ENCODE results near the gene RASL12.

The RASL12 gene

GRCh38 chr15:65062726-65063125, 5.1 kb downstream of the RASL12 start:
- Histone ChIP-seq H3K27me3 (ENCODE audit: control insufficient read depth in 1 of 2, insufficient read depth in 1 of 2, low read length in 2 of 2) (peaks cover 72 to 89% of the 10 kb centered on the region in 2 experiments), H3K4me2 (ENCODE audit: low read length, poor library complexity, severe bottlenecking) (no peak overlapping the region), H4K8ac (ENCODE audit: low read length) (no peak overlapping the region), H2BK5ac (ENCODE audit: low read depth, low read length, poor library complexity, severe bottlenecking) (no peak overlapping the region), H3K36me3 (ENCODE audit: control insufficient read depth in 1 of 2, insufficient read depth in 2 of 2, low read depth in 1 of 2, low read length in 2 of 2) (no peaks in the 10 kb centered on the region), H3K4me1 (ENCODE audit: control insufficient read depth, insufficient read depth, low read depth, low read length) (peaks cover 6% of the 10 kb centered on the region), H3K4ac (ENCODE audit: low read depth in 1 of 2, low read length in 2 of 2) (no peak overlapping the region), H3K79me1 (replicated peaks; ENCODE audit: low read length, poor library complexity, severe bottlenecking) (no peaks in the 10 kb centered on the region), H3K27ac (ENCODE audit: low read length, poor library complexity, severe bottlenecking) (no peak overlapping the region), H2BK15ac (ENCODE audit: low read depth, poor library complexity, severe bottlenecking) (no peak overlapping the region), H3K14ac (ENCODE audit: low read length in 2 of 2) (no peak overlapping the region), H3K9me3 (ENCODE audit: control insufficient read depth, low read length) (peaks cover 7% of the 10 kb centered on the region), H2BK12ac (ENCODE audit: low read length in 2 of 2) (no peak overlapping the region), H4K91ac (ENCODE audit: low read length) (no peak overlapping the region), H3K18ac (ENCODE audit: low read depth in 1 of 2, low read length in 2 of 2) (no peak overlapping the region), H2AFZ (ENCODE audit: low read depth, low read length) (no peak overlapping the region), H2BK120ac (ENCODE audit: low read depth, low read length) (no peak overlapping the region), H3K23ac (ENCODE audit: low read length in 2 of 2) (no peak overlapping the region), H3K4me3 (ENCODE audit: insufficient read depth in 1 of 2, low read depth in 1 of 2, low read length in 2 of 2) (no peak overlapping the region), H3K9ac (ENCODE audit: low read length) (no peak overlapping the region), H2AK5ac (ENCODE audit: low read length, severe bottlenecking) (no peak overlapping the region)
- DNase-seq = no peak
- WGBS = 82% methylated on average over 3 of the region's 5 CpGs

GRCh38 chr15:65062061-65062460, 5.7 kb downstream of the RASL12 start:
- Histone ChIP-seq H3K4ac (ENCODE audit: low read depth in 1 of 2, low read length in 2 of 2) (no peak overlapping the region), H3K4me2 (ENCODE audit: low read length, poor library complexity, severe bottlenecking) (no peak overlapping the region), H2BK15ac (ENCODE audit: low read depth, poor library complexity, severe bottlenecking) (no peak overlapping the region), H2BK12ac (ENCODE audit: low read length in 2 of 2) (no peak overlapping the region), H4K8ac (ENCODE audit: low read length) (no peak overlapping the region), H3K4me1 (ENCODE audit: control insufficient read depth, insufficient read depth, low read depth, low read length) (peaks cover 10% of the 10 kb centered on the region), H3K4me3 (ENCODE audit: insufficient read depth in 1 of 2, low read depth in 1 of 2, low read length in 2 of 2) (no peak overlapping the region), H2BK120ac (ENCODE audit: low read depth, low read length) (no peak overlapping the region), H3K27ac (ENCODE audit: low read length, poor library complexity, severe bottlenecking) (no peak overlapping the region), H2AFZ (ENCODE audit: low read depth, low read length) (no peak overlapping the region), H3K9me3 (ENCODE audit: control insufficient read depth, low read length) (peaks cover 7% of the 10 kb centered on the region), H3K18ac (ENCODE audit: low read depth in 1 of 2, low read length in 2 of 2) (no peak overlapping the region), H3K14ac (ENCODE audit: low read length in 2 of 2) (no peak overlapping the region), H2AK5ac (ENCODE audit: low read length, severe bottlenecking) (no peak overlapping the region), H4K91ac (ENCODE audit: low read length) (no peak overlapping the region), H3K36me3 (ENCODE audit: control insufficient read depth in 1 of 2, insufficient read depth in 2 of 2, low read depth in 1 of 2, low read length in 2 of 2) (no peaks in the 10 kb centered on the region), H3K9ac (ENCODE audit: low read length) (no peak overlapping the region), H3K79me1 (replicated peaks; ENCODE audit: low read length, poor library complexity, severe bottlenecking) (no peaks in the 10 kb centered on the region), H2BK5ac (ENCODE audit: low read depth, low read length, poor library complexity, severe bottlenecking) (no peak overlapping the region), H3K27me3 (ENCODE audit: control insufficient read depth in 1 of 2, insufficient read depth in 1 of 2, low read length in 2 of 2) (peaks cover 66 to 88% of the 10 kb centered on the region in 2 experiments), H3K23ac (ENCODE audit: low read length in 2 of 2) (no peak overlapping the region)
- no peak for DNase-seq
- 88% methylated on average over 5 of the region's 5 CpGs for WGBS

- H3K79me1 ChIP-seq (replicated peaks; ENCODE audit: low read length, poor library complexity, severe bottlenecking) = no peaks in the 10 kb centered on the region
- H2AFZ ChIP-seq (ENCODE audit: low read depth, low read length) = no peak overlapping the region
- no peak overlapping the region for H3K27ac ChIP-seq (ENCODE audit: low read length, poor library complexity, severe bottlenecking)
- DNase-seq = no peak
- H3K9ac ChIP-seq (ENCODE audit: low read length) = no peak overlapping the region
- no peak overlapping the region for H3K18ac ChIP-seq (ENCODE audit: low read depth in 1 of 2, low read length in 2 of 2)
- peak overlapping the region; percentile 38 for H4K8ac ChIP-seq (ENCODE audit: low read length)
- WGBS = 87% methylated on average over 6 of the region's 6 CpGs
- H2BK12ac ChIP-seq (ENCODE audit: low read length in 2 of 2) = no peak overlapping the region
- H3K4me3 ChIP-seq (ENCODE audit: insufficient read depth in 1 of 2, low read depth in 1 of 2, low read length in 2 of 2) = no peak overlapping the region
- H3K4me2 ChIP-seq (ENCODE audit: low read length, poor library complexity, severe bottlenecking) = no peak overlapping the region
- H3K23ac ChIP-seq (ENCODE audit: low read length in 2 of 2) = no peak overlapping the region
- H3K14ac ChIP-seq (ENCODE audit: low read length in 2 of 2) = no peak overlapping the region
- H3K4me1 ChIP-seq (ENCODE audit: control insufficient read depth, insufficient read depth, low read depth, low read length) = peaks cover 18% of the 10 kb centered on the region
- no peak overlapping the region for H2BK5ac ChIP-seq (ENCODE audit: low read depth, low read length, poor library complexity, severe bottlenecking)
- H3K36me3 ChIP-seq (ENCODE audit: control insufficient read depth in 1 of 2, insufficient read depth in 2 of 2, low read depth in 1 of 2, low read length in 2 of 2) = no peaks in the 10 kb centered on the region
- H2BK120ac ChIP-seq (ENCODE audit: low read depth, low read length) = no peak overlapping the region
- no peak overlapping the region for H2BK15ac ChIP-seq (ENCODE audit: low read depth, poor library complexity, severe bottlenecking)
- H4K91ac ChIP-seq (ENCODE audit: low read length) = no peak overlapping the region
- no peak overlapping the region for H3K4ac ChIP-seq (ENCODE audit: low read depth in 1 of 2, low read length in 2 of 2)
- peaks cover 7% of the 10 kb centered on the region for H3K9me3 ChIP-seq (ENCODE audit: control insufficient read depth, low read length)
- H3K27me3 ChIP-seq (ENCODE audit: control insufficient read depth in 1 of 2, insufficient read depth in 1 of 2, low read length in 2 of 2) = peaks cover 56 to 84% of the 10 kb centered on the region in 2 experiments
- H2AK5ac ChIP-seq (ENCODE audit: low read length, severe bottlenecking) = no peak overlapping the region
Measured at GRCh38 chr15:65060641-65061397, 7.0 kb downstream of the RASL12 start.

- H3K9me3 ChIP-seq (ENCODE audit: control insufficient read depth, low read length) = peaks cover 7% of the 10 kb centered on the region
- H3K14ac ChIP-seq (ENCODE audit: low read length in 2 of 2) = no peak overlapping the region
- 94% methylated on average over 4 of the region's 4 CpGs for WGBS
- H3K9ac ChIP-seq (ENCODE audit: low read length) = no peak overlapping the region
- H2BK12ac ChIP-seq (ENCODE audit: low read length in 2 of 2) = no peak overlapping the region
- H2BK120ac ChIP-seq (ENCODE audit: low read depth, low read length) = no peak overlapping the region
- peaks cover 23% of the 10 kb centered on the region for H3K4me1 ChIP-seq (ENCODE audit: control insufficient read depth, insufficient read depth, low read depth, low read length)
- H3K27ac ChIP-seq (ENCODE audit: low read length, poor library complexity, severe bottlenecking) = no peak overlapping the region
- no peaks in the 10 kb centered on the region for H3K79me1 ChIP-seq (replicated peaks; ENCODE audit: low read length, poor library complexity, severe bottlenecking)
- no peak overlapping the region for H3K18ac ChIP-seq (ENCODE audit: low read depth in 1 of 2, low read length in 2 of 2)
- H2BK15ac ChIP-seq (ENCODE audit: low read depth, poor library complexity, severe bottlenecking) = no peak overlapping the region
- H3K4me3 ChIP-seq (ENCODE audit: insufficient read depth in 1 of 2, low read depth in 1 of 2, low read length in 2 of 2) = no peak overlapping the region
- no peak overlapping the region for H2BK5ac ChIP-seq (ENCODE audit: low read depth, low read length, poor library complexity, severe bottlenecking)
- H3K4ac ChIP-seq (ENCODE audit: low read depth in 1 of 2, low read length in 2 of 2) = no peak overlapping the region
- no peak overlapping the region for H2AFZ ChIP-seq (ENCODE audit: low read depth, low read length)
- H3K23ac ChIP-seq (ENCODE audit: low read length in 2 of 2) = no peak overlapping the region
- H3K4me2 ChIP-seq (ENCODE audit: low read length, poor library complexity, severe bottlenecking) = no peak overlapping the region
- H3K27me3 ChIP-seq (ENCODE audit: control insufficient read depth in 1 of 2, insufficient read depth in 1 of 2, low read length in 2 of 2) = peaks cover 49 to 77% of the 10 kb centered on the region in 2 experiments
- no peaks in the 10 kb centered on the region for H3K36me3 ChIP-seq (ENCODE audit: control insufficient read depth in 1 of 2, insufficient read depth in 2 of 2, low read depth in 1 of 2, low read length in 2 of 2)
- DNase-seq = no peak
- no peak overlapping the region for H2AK5ac ChIP-seq (ENCODE audit: low read length, severe bottlenecking)
- H4K91ac ChIP-seq (ENCODE audit: low read length) = no peak overlapping the region
- H4K8ac ChIP-seq (ENCODE audit: low read length) = no peak overlapping the region
Measured at GRCh38 chr15:65059931-65060596, 7.7 kb downstream of the RASL12 start.
